ENCODE measurements around the gene C16orf86.
"Not testable (repeated sequence)": the region's sequence is repeated elsewhere in the genome, so short reads cannot be mapped to it uniquely, and the experiment has no call there.

Gene C16orf86

DNA sequence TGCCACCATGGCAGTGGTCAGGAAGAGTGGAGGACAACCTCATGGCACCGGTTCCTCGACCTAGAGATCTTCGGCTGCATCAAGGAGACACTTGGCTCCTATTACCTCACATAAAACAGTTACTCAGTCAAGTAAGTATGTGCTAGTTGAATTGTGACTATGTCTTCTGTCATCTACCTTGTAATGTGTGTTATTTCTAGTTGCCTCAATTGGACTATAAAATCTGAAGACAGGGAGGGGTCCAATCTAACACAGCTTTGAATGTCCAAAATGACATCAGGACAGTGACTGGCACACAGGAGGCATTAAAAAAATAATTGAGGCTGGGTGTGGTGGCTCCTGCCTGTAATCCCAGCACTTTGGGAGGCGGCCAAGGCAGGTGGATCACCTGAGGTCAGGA is 17.2 kb downstream of the C16orf86 start:
- no peak overlapping the region for H3K4me2 ChIP-seq (ENCODE audit: low read depth, low read length, poor library complexity, severe bottlenecking)
- H3K4me3 ChIP-seq (ENCODE audit: insufficient read depth, low read length, poor library complexity, severe bottlenecking): no peak overlapping the region
- no peaks in the 10 kb centered on the region for H3K9me2 ChIP-seq (replicated peaks; ENCODE audit: insufficient read depth, low read length)
- H4K20me1 ChIP-seq (ENCODE audit: low read depth, low read length): no peaks in the 10 kb centered on the region
- no peaks in the 10 kb centered on the region for H3K27me3 ChIP-seq (ENCODE audit: low read length)
- H3K79me2 ChIP-seq (ENCODE audit: insufficient read depth, low read length): no peaks in the 10 kb centered on the region
- no peak overlapping the region for H3K27ac ChIP-seq (ENCODE audit: low read depth, low read length)
- no peak overlapping the region for H3K9ac ChIP-seq (ENCODE audit: low read length)
- no peaks in the 10 kb centered on the region for H3K36me3 ChIP-seq (ENCODE audit: low read length)
- peaks cover 5% of the 10 kb centered on the region; the same call in 1 of the 2 replicates for H3F3A ChIP-seq (ENCODE audit: insufficient read depth)
- no peak overlapping the region for H2AFZ ChIP-seq (ENCODE audit: low read depth, low read length, severe bottlenecking)
- H3K9me3 ChIP-seq (ENCODE audit: insufficient read depth, low read length): no peaks in the 10 kb centered on the region
- no peak for TF ChIP-seq CTCF (IDR thresholded peaks at IDR 0.05; ENCODE audit: insufficient read depth, low read length, poor library complexity, severe bottlenecking)
- TF ChIP-seq EZH2phosphoT487 (conservative IDR thresholded peaks at IDR 0.05; ENCODE audit: low read length): no peak

DNA sequence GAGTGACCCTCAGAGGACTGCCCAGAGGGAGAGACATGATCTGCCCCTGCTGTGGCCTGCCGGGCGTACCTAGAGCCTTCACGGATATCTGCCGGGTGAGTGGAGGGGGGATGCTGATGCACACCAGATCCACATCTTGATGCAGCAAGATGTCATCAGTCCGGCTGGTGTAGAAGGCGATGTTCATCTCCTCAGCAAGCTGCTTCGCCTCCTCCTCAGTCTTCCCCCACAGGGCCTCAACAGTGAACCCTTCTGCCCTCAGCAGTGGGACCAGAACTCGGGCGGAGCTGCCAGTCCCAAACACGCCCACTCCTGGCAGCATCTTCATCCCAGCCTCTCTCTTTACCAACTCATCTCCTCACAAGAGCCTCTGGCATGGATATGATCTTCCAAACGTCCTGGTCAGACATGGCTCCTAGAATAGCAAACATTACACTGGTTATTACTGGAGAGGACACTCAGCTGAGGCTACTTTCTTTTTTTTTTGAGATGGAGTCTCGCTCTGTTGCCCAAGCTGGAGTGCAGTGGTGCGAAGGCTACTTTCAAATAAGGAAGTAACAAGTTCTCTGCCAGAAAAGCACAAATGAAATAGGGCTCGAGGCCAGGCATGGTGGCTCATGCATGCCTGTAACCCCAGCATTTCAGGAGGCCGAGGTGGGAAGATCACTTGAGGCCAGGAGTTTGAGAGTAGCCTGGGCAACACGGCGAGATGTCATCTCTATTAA is 18.9 kb downstream of the C16orf86 start:
- H3F3A ChIP-seq (ENCODE audit: insufficient read depth): peaks cover 5% of the 10 kb centered on the region; the same call in 1 of the 2 replicates
- no peaks in the 10 kb centered on the region for H3K36me3 ChIP-seq (ENCODE audit: low read length)
- H3K4me3 ChIP-seq (ENCODE audit: insufficient read depth, low read length, poor library complexity, severe bottlenecking): no peak overlapping the region
- TF ChIP-seq EZH2phosphoT487 (conservative IDR thresholded peaks at IDR 0.05; ENCODE audit: low read length): no peak
- H3K4me2 ChIP-seq (ENCODE audit: low read depth, low read length, poor library complexity, severe bottlenecking): peak overlapping the region; percentile 13
- no peaks in the 10 kb centered on the region for H3K9me3 ChIP-seq (ENCODE audit: insufficient read depth, low read length)
- no peaks in the 10 kb centered on the region for H4K20me1 ChIP-seq (ENCODE audit: low read depth, low read length)
- H3K9ac ChIP-seq (ENCODE audit: low read length): no peak overlapping the region
- peaks cover 5% of the 10 kb centered on the region; the same call in 1 of the 2 replicates for H3K79me2 ChIP-seq (ENCODE audit: insufficient read depth, low read length)
- peak overlapping the region; percentile 18; the same call in 1 of the 2 replicates for H3K27ac ChIP-seq (ENCODE audit: low read depth, low read length)
- H2AFZ ChIP-seq (ENCODE audit: low read depth, low read length, severe bottlenecking): no peak overlapping the region
- H3K27me3 ChIP-seq (ENCODE audit: low read length): no peaks in the 10 kb centered on the region
- H3K9me2 ChIP-seq (replicated peaks; ENCODE audit: insufficient read depth, low read length): no peaks in the 10 kb centered on the region

GRCh38 chr16:67693517-67694285 is 27.1 kb downstream of the C16orf86 start:
- Histone ChIP-seq H3K27ac (ENCODE audit: low read depth, low read length) (peak overlapping the region; percentile 38; the same call in 1 of the 2 replicates), H3K4me2 (ENCODE audit: low read depth, low read length, poor library complexity, severe bottlenecking) (peak overlapping the region; percentile 33), H3K79me2 (ENCODE audit: insufficient read depth, low read length) (peaks cover 19% of the 10 kb centered on the region; the same call in 1 of the 2 replicates)
- H3K4me3 ChIP-seq (ENCODE audit: insufficient read depth, low read length, poor library complexity, severe bottlenecking); H2AFZ ChIP-seq (ENCODE audit: low read depth, low read length, severe bottlenecking); H4K20me1 ChIP-seq (ENCODE audit: low read depth, low read length); H3K27me3 ChIP-seq (ENCODE audit: low read length); H3K9ac ChIP-seq (ENCODE audit: low read length); H3K9me2 ChIP-seq (replicated peaks; ENCODE audit: insufficient read depth, low read length); H3K9me3 ChIP-seq (ENCODE audit: insufficient read depth, low read length); H3F3A ChIP-seq (ENCODE audit: insufficient read depth); H3K36me3 ChIP-seq (ENCODE audit: low read length): not testable (repeated sequence)

GRCh38 chr16:67694611-67695010 is 28.0 kb downstream of the C16orf86 start:
- H3K4me2 ChIP-seq (ENCODE audit: low read depth, low read length, poor library complexity, severe bottlenecking): no peak overlapping the region
- TF ChIP-seq CTCF (IDR thresholded peaks at IDR 0.05; ENCODE audit: insufficient read depth, low read length, poor library complexity, severe bottlenecking): no peak
- no peak for TF ChIP-seq EZH2phosphoT487 (conservative IDR thresholded peaks at IDR 0.05; ENCODE audit: low read length)
- no peaks in the 10 kb centered on the region for H3K9me3 ChIP-seq (ENCODE audit: insufficient read depth, low read length)
- H3K36me3 ChIP-seq (ENCODE audit: low read length): no peaks in the 10 kb centered on the region
- H3K4me3 ChIP-seq (ENCODE audit: insufficient read depth, low read length, poor library complexity, severe bottlenecking): no peak overlapping the region
- no peak overlapping the region for H3K9ac ChIP-seq (ENCODE audit: low read length)
- no peaks in the 10 kb centered on the region for H4K20me1 ChIP-seq (ENCODE audit: low read depth, low read length)
- 0 out of 2 replicates have a peak overlapping the region, but pooled peaks have one; percentile 23 for H3K27ac ChIP-seq (ENCODE audit: low read depth, low read length)
- no peaks in the 10 kb centered on the region for H3K9me2 ChIP-seq (replicated peaks; ENCODE audit: insufficient read depth, low read length)
- 0 out of 2 replicates have a peak, but pooled peaks cover 4% of the 10 kb centered on the region for H3F3A ChIP-seq (ENCODE audit: insufficient read depth)
- no peak overlapping the region for H2AFZ ChIP-seq (ENCODE audit: low read depth, low read length, severe bottlenecking)
- peaks cover 27% of the 10 kb centered on the region for H3K79me2 ChIP-seq (ENCODE audit: insufficient read depth, low read length)
- H3K27me3 ChIP-seq (ENCODE audit: low read length): no peaks in the 10 kb centered on the region
